Activated B cell treated with CpG ODN at 0.5 μM for 24 hours (primary cell): ENCODE results near the gene NF2. TPM values are rescaled to one million over a fixed set of nuclear protein-coding genes. Genes with fewer than 3 reads are reported as not detected.

Source experiments
- ATAC-seq: fragments of 200-7000 bp; cut with Tn5 transposase; one replicate; pipeline ENCODE4 v1.10.0; 2021; ENCODE audit warnings: low read depth, mild to moderate bottlenecking, moderate library complexity
- CTCF ChIA-PET: fragments of 350-600 bp; sonication (Branson Sonifier 250); formaldehyde crosslinking; loops from one replicate; lab custom pipeline; 2021; ENCODE audit warnings: antibody characterized with exemption; lab: Charles Lee
- POLR2A ChIA-PET: fragments of 350-600 bp; sonication (Branson Sonifier 250); formaldehyde crosslinking; loops from one replicate; lab custom pipeline; 2021; ENCODE audit warnings: antibody characterized with exemption; lab: Charles Lee
- DNase-seq: peaks from one replicate; pipeline ENCODE4 v3.0.0; 2022
- H3K27ac Mint-ChIP-seq: one replicate; pipeline ENCODE4 v1.8.0; 2020; ENCODE audit warnings: mixed read lengths
- H3K27me3 Mint-ChIP-seq: one replicate; pipeline ENCODE4 v1.8.0; 2021; ENCODE audit warnings: mixed read lengths
- H3K36me3 Mint-ChIP-seq: one replicate; pipeline ENCODE4 v1.8.0; 2021; ENCODE audit warnings: low read depth, mixed read lengths
- H3K4me1 Mint-ChIP-seq: one replicate; pipeline ENCODE4 v1.8.0; 2021; ENCODE audit warnings: mixed read lengths
- H3K4me3 Mint-ChIP-seq: one replicate; pipeline ENCODE4 v1.8.0; 2020; ENCODE audit warnings: mild to moderate bottlenecking, mixed read lengths
- H3K9me3 Mint-ChIP-seq: one replicate; pipeline ENCODE4 v1.8.0; 2020; ENCODE audit warnings: mixed read lengths
- CTCF ChIP-seq: fragments of 200-600 bp; IDR thresholded peaks from one replicate; pipeline ENCODE4 v1.8.0; 2022; ENCODE audit warnings: antibody characterized with exemption, mild to moderate bottlenecking
- intact Hi-C: fragments of 100-400 bp; cut with micrococcal nuclease; formaldehyde crosslinking; loops from one replicate; pipeline ENCODE4 v1.15.1; 2024
- total RNA-seq: library from RNA; stranded (reverse); gene quantifications from 2 replicates; pipeline ENCODE4 v1.2.3, GENCODE V29; 2022

Gene NF2
- 30.3 and 32.3 TPM in 2 replicates for total RNA-seq

GRCh38 chr22:29603358-29604075 is at the start of gene NF2:
Gene NF2, plus strand, starts transcription at chr22:29603633. Its CDS starts 366 bp downstream, at chr22:29603999.
- peaks cover 2% of the 10 kb centered on the region for H3K36me3 Mint-ChIP-seq
- H3K9me3 Mint-ChIP-seq = no peaks in the 10 kb centered on the region
- TF ChIP-seq CTCF = no peak
- H3K27ac Mint-ChIP-seq = peak within 1 kb of the TSS; percentile 95
- ChIA-PET POLR2A (interaction anchor here (0.8 to 1.3 kb wide), 3 partner anchors 14 to 1684 kb away, joined by 3 to 10 read pairs (median 4); partner anchors contain the start of genes PITPNB and THOC5), CTCF (interaction anchor here (1.2 to 1.4 kb wide), 2 partner anchors 15 to 485 kb away, joined by 3 to 5 read pairs; no protein-coding TSS in a partner anchor)
- ATAC-seq (peak; percentile 97), DNase-seq (peak; percentile 94)
- peak within 1 kb of the TSS; percentile 93 for H3K4me3 Mint-ChIP-seq
- intact Hi-C loops = loop anchor here (1.0 to 10.0 kb wide), 12 partner anchors 13 to 1741 kb away; partner anchors contain the start of genes AP1B1, ASCC2, EWSR1 and MTFP1
- no peaks in the 10 kb centered on the region for H3K27me3 Mint-ChIP-seq
- peaks cover 24% of the 10 kb centered on the region for H3K4me1 Mint-ChIP-seq

- TF ChIP-seq CTCF = no peak
- Mint-ChIP-seq H3K27me3 (no peaks in the 10 kb centered on the region), H3K27ac (peak overlapping the region; percentile 98), H3K9me3 (no peaks in the 10 kb centered on the region), H3K4me3 (no peak overlapping the region), H3K36me3 (peaks cover 41% of the 10 kb centered on the region), H3K4me1 (peaks cover 16% of the 10 kb centered on the region)
- DNase-seq = no peak
- no peak for ATAC-seq
- intact Hi-C loops = no loop called here
- CTCF ChIA-PET = interaction anchor here (1.1 kb wide), 1 partner anchor 11 kb away, joined by 3 read pairs; no protein-coding TSS in a partner anchor
- POLR2A ChIA-PET = interaction anchor here (0.6 to 1.5 kb wide), 3 partner anchors 39 to 802 kb away, joined by 3 to 8 read pairs (median 4); partner anchors contain the start of genes CCDC157 and SF3A1
Observed at GRCh38 chr22:29555065-29555644, 48.3 kb upstream of the NF2 start.

GRCh38 chr22:29559030-29559429 is 44.4 kb upstream of the NF2 start:
- no peak for TF ChIP-seq CTCF
- Mint-ChIP-seq H3K9me3 (no peaks in the 10 kb centered on the region), H3K4me3 (no peak overlapping the region), H3K4me1 (peaks cover 2% of the 10 kb centered on the region), H3K36me3 (peaks cover 56% of the 10 kb centered on the region), H3K27ac (no peak overlapping the region), H3K27me3 (no peaks in the 10 kb centered on the region)
- ChIA-PET POLR2A (interaction anchor here (0.7 kb wide), 1 partner anchor 966 kb away, joined by 3 read pairs; no protein-coding TSS in a partner anchor), CTCF (no interaction called here)
- intact Hi-C loops = no loop called here
- DNase-seq (no peak), ATAC-seq (no peak)

- no peak for TF ChIP-seq CTCF
- H3K36me3 Mint-ChIP-seq = peaks cover 59% of the 10 kb centered on the region
- H3K27ac Mint-ChIP-seq = no peak overlapping the region
- DNase-seq (no peak), ATAC-seq (no peak)
- no peaks in the 10 kb centered on the region for H3K27me3 Mint-ChIP-seq
- intact Hi-C loops = no loop called here
- POLR2A ChIA-PET = interaction anchor here (0.7 kb wide), 1 partner anchor 246 kb away, joined by 4 read pairs; no protein-coding TSS in a partner anchor
- H3K4me1 Mint-ChIP-seq = no peaks in the 10 kb centered on the region
- CTCF ChIA-PET = no interaction called here
- H3K4me3 Mint-ChIP-seq = no peak overlapping the region
- H3K9me3 Mint-ChIP-seq = no peaks in the 10 kb centered on the region
Observed at GRCh38 chr22:29559853-29560252, 43.6 kb upstream of the NF2 start.
